ENCODE measurements around the gene TXNDC11.

DNA sequence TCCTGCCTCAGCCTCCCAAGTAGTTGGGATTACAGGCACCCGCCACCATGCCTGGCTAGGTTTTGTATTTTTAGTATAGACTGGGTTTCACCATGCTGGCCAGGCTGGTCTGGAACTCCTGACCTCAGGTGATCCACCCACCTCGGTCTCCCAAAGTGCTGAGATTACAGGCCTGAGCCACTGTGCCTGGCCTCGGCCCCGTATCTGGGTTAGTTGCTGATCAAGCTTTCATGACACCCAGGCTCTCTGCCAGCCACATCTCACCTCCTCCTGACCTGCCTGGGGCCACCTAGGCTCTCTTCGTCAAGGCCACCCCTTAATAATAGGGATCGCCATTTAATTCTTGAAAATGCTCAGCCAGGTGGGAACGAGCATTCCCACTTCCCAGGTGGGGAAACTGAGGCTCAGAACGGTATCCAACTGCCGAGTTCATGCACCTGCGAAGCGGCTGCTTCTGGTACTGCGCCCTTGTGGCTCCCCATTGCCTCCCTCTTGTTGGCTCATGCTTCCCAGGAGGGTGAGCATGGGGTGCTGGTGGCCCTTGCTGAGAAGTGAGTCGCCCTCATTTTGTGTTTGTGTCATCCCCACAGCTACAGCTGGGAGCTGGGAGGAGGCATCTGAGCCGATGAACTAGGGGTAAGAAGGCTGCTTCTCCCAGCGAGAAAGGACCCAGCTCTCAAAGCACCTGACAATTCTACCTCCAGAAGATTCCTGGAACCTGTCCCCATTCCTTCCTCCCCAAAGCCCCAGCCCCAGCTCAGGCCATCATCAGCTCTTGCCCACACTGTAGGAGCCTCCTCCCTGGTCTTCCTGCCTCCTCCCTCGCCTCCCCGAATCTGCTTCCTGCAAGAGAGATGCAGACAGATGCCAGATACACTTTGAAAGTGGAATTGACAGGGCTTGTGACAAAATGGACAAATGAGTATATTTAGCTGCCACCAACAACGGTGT is 91.7 kb downstream of the TXNDC11 start:
- TF ChIP-seq POLR2A (IDR thresholded peaks at IDR 0.05): no peak
- TF ChIP-seq, protein P1, sequence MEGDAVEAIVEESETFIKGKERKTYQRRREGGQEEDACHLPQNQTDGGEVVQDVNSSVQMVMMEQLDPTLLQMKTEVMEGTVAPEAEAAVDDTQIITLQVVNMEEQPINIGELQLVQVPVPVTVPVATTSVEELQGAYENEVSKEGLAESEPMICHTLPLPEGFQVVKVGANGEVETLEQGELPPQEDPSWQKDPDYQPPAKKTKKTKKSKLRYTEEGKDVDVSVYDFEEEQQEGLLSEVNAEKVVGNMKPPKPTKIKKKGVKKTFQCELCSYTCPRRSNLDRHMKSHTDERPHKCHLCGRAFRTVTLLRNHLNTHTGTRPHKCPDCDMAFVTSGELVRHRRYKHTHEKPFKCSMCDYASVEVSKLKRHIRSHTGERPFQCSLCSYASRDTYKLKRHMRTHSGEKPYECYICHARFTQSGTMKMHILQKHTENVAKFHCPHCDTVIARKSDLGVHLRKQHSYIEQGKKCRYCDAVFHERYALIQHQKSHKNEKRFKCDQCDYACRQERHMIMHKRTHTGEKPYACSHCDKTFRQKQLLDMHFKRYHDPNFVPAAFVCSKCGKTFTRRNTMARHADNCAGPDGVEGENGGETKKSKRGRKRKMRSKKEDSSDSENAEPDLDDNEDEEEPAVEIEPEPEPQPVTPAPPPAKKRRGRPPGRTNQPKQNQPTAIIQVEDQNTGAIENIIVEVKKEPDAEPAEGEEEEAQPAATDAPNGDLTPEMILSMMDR (IDR thresholded peaks at IDR 0.05): no peak
- no peak for TF ChIP-seq POLR2AphosphoS5 (IDR thresholded peaks at IDR 0.05)

Data from breast epithelium (tissue), 3 donors.